ENCODE results near the gene SHISA6.

Gene SHISA6

DNA sequence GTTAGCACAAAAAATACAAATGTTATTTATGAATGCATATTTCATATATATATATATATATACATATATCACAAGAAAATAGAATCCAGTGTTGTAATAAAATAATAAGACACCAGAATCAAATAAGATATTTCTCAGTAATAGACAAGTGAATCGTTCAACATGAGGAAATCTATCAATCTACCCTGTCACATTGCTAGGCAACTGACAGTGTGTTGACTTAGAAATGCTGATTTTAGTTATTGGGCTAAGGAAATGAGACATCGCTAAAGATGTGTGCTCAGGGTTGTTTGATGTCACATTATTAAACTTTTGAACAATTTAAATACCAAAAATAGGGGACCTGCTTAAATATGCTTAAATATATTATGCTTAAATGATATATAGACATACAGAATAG, 307.4 kb downstream of the SHISA6 start:
- DNase-seq, result no peak

DNA sequence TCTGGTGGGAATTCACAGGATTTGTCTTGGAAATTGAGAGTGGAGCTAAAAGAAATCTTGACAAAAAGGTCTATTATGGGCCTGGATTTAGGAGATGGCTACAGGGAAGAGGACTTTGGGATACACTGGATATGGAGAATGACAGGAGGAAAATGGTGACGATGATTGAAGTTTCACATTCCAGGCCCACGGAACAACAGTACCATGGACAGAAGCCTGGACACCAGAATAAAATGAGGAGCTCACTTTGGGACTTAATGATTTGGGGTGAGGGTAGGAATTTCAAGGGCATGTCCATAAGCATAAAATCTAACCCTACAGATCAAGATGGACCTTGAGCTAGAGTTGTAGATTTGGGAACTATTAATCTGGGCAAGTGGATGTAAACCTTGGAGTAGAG, 309.4 kb downstream of the SHISA6 start:
- DNase-seq, result no peak

DNA sequence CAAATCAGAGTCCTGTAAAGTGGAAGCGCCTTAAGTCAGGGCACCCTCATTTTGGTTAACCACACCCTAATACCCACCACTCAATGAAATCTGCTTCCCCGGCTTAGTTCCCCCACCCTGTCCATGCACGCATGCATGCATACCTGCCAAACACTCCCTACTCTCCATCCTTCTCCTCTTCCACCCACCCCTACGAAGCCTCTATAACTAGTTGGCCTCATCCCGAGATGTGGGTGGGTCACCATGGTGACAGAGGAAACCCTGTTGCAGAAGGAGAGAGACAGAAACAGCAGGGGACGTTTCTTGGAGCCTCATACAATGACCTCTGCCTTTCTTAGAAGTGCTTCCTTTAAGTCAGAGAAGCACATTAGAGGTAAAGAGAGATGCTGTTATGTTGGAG, 310.4 kb downstream of the SHISA6 start:
- DNase-seq, result no peak

- DNase-seq, result no peak
Observed at GRCh38 chr17:11553135-11553534, 312.1 kb downstream of the SHISA6 start.

DNA sequence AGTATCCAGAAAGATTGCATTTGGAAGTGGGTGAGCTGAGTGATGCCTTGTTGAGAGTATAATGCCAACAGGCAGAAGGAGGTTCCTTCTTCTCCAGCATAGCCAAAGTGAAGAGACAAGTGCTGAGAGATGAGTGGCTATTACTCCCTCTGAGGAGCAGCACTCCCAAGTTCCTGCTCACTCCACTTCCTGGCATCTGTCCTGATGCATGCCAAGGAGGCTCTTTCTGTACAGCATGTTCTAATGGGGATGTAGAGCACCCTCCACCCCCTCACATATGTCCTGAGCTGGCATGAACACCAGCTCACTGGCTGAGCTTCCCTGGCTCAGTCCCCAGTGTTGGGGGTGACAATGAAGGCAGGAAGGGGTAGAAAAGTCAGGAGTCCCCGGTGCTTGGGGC, 313.0 kb downstream of the SHISA6 start:
- no peak for DNase-seq

DNA sequence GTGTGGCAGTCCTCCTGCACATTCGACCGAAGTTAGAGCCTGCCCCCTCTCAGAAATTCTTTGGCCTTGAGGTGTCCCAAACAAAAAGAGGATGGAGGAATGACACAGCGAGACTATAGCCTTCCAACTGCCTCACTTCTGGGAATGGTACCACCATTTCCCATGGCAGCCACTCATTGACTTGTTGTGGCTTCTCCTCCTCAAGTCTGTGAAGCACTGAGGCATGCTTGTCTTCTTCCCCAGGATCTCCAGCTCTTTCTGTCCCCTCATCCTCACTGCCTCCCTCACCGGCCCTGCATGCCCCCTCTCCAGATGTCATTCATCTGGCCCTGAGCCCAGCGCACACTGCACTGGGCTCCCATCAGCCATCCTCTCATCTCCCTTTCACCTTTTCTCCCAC, 313.5 kb downstream of the SHISA6 start:
- no peak for DNase-seq

GRCh38 chr17:11555530-11555929, 314.5 kb downstream of the SHISA6 start:
- no peak for DNase-seq

DNA sequence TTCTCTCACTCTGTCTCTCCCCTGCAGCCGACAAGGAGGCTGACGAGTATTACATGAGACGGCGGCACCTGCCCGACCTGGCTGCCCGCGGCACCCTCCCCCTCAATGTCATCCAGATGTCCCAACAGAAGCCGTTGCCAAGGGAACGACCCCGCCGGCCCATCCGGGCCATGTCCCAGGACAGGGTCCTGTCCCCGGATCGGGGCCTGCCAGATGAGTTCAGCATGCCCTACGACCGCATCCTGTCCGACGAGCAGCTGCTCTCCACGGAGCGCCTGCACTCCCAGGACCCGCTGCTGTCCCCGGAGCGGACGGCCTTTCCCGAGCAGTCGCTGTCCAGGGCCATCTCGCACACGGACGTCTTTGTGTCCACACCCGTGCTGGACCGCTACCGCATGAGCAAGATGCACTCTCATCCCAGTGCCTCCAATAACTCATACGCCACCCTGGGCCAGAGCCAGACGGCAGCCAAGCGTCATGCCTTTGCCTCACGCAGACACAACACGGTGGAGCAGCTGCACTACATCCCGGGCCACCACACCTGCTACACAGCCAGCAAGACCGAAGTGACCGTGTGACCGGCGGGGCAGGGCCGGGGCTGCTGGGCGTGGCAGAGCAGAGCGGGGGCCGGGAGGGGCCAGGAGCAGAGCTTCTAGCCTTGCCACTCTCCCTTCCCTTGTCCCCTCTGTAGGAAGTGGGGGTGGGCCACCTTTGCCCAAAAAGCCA, 316.9 kb downstream of the SHISA6 start:
- no peak for DNase-seq

DNA sequence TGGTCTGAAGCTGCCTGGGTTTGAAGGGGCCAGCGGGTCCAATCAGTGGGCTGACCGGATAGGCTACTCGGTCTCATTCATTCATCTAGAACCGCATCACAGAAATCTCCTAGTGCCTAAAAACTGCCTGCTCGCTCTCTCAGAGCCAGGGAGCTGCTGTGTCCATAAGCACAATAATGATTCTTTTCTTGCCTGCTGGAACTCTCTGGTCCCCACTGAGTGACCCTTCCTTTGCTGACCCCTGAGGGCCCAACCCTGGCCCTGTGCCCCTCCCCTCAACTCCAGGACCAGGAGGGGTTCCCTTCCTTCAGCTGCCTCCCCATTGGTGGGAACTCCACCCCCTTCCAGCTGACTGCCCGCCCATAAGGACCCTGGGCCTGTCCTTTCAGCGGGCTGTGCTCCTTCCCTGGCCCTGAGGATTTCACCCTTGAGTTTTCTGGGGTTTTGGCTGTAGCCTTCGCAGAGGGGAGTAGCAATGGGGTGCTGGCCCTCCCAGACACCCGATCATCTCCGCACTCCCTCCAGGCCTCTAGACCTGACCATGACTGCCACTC, 317.7 kb downstream of the SHISA6 start:
- DNase-seq, result no peak

- DNase-seq, result no peak
Observed at GRCh38 chr17:11559601-11560000, 318.6 kb downstream of the SHISA6 start.

GRCh38 chr17:11561281-11561680, 320.3 kb downstream of the SHISA6 start:
- no peak for DNase-seq

DNA sequence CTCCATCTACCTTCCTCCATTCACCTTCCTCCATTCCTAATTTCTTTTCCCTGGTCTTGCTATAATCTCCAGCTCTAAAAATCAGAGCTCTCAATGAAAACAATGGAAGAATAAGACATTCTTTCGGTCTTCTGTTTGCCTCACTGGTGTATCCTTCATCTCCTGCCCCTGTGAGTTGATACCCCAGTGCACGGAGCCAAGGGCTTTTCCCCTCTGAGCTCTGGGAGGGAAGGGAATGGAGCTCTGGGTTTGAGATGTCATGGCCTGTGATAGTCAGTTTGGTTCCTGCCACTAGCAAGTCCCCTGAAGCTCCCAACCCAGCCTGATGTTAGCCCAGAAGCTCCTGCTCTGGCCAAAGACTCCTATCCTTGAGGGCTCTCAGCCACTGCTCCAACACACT, 320.7 kb downstream of the SHISA6 start:
- DNase-seq, result no peak

DNA sequence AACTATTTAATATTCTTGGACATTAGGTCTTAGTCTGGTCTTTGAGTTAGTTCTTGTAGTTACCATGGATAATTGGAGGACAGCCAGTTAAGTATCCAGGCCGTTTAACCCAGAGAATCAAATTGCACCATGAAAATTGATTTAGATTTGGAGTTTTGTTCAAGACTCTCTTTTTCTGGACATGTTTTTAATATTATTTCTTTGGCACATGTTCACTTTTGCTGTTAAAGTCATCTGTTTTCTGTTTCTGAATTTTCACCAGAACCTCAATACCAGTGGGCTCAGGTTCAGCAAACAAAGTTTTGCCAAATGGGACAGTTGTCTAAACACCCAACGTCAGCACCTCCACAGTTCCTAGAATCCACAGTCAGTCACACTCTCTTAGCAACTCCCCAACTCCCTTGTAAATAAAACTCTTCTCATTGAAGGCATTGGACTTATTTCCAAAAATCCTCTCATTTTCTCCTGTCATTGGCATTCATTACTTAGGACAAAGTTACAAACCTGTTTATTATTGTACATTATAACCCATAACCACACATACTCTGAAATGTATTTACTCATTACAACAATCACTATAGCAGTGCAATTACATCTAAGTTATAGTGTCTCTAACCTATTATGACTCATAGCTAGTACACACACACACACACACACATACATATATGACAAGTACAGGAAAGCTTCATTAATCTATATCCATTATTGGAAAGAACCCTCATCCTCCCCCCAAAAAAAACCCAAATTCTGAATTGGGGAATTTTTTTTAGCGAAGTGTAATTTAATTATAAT, 323.8 kb downstream of the SHISA6 start:
- DNase-seq, result no peak

DNA sequence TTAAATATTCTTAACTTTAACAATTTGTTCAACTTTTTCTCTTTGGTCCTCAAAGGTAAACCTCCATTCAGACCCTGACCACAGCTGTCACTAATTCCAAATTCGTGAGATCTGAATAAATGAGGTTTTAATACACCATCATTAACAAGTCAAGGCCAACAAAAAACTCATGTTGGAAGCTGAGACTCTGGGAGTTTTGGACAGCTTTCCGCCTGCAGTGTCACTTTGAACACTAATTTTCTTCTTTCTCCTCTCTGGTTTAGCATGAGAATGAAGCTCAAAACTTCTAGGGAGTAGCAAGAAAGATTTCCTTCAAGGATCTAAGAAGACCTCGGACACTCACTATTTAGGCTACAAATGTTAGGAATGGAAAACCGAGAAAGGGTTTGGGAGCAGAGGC, 324.6 kb downstream of the SHISA6 start:
- DNase-seq, result no peak

- DNase-seq, result no peak
Observed at GRCh38 chr17:11578998-11579397, 338.0 kb downstream of the SHISA6 start.

- DNase-seq, result no peak
Observed at GRCh38 chr17:11580677-11581076, 339.7 kb downstream of the SHISA6 start.

DNA sequence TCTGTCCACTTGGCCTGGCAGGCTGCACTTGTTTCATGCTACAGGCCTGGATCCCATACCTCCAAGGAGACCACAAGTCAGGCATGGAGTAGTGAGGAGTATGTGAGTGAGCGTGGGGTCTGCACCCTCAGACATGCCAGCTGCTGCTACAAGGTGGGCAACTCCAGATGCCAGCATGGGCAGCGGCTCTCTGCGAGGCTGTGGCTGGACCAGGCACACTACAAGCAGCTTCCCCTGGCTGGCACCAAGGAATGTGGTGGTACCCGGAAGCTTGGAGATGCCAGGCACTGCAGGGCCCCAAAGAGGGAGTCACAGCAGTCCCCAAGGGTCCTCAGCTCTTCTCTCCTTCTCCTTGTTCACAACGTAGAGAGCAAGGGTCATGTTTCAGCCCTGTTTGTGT, 341.2 kb downstream of the SHISA6 start:
- no peak for DNase-seq

DNA sequence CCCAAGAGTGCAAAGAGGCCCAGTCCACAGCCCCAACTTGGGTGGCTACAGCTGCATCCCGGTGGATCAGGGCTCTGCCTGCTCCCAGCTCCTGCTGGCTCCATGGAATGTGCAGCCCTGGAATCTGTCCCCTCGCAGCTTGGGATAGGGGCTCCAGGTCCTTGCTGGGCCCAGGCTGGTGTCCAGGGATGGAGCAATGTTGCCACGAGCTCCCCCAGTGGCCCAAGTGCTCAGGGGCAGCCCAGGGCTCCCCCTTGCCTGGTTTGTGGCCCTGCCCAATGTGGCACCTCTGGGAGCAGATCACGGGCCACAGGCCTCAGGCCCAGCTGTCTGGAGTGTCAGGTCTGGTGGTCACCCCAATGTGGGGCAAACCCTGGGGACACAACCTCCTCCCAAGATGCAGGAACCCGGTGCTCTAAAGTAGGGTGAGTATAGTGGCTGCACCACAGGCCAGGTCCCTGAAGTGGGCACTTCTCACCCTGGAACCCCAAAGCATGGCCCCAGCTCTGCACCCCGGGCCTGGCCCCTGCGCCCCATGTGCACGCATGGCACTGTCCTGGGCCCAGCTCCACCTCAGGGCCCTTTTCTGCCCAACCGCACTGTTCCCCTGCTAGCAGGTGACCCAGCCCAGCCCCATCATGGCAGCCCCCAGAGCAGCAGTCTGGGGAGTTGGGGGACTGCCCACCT, 342.4 kb downstream of the SHISA6 start:
- no peak for DNase-seq

DNA sequence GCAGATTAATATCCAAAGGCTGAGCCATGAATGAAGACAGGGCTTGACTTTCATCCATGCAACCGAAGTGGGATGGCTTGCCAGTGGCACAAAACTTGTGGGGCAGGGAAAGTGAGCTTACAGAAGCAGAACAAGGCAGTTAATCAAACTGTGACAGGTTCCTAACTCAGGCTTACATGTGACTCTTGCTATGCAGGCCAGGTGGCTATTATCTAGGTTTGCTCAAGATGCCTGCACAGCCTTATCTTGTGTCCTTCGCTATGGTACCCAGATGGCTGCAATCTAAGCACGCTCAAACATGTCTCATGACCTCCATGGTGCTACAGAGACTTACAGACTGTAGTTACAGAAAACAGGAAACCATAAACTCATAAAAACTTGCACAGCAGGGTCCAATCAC, 348.7 kb downstream of the SHISA6 start:
- DNase-seq, result no peak

GRCh38 chr17:11598274-11599221, 357.5 kb downstream of the SHISA6 start, which contains the start of gene DNAH9:
DNAH9 (plus strand) TSS chr17:11598470; CDS start chr17:11598499, 29 bp downstream.
- DNase-seq, result peak; percentile 35

DNA sequence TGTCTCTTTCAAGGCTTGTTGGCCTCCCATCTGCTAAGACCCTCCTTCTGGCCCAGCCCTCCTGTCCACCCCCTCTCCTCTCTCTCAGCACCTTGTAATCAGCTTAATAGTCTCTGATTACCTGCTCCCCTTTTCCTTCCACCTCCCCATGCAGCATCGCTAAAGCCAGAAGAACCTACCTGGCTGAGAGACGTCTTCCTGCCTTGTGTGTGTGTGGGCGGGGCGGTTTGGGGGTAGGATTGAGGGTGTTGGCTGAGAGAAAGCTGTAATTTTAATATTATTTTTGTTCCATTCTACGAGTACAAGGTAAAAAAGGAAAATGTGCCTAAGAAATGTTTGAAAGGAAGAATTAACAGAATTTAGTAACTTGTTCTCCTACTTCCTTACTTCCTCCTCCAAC, 360.6 kb downstream of the SHISA6 start:
- no peak for DNase-seq

GRCh38 chr17:11608396-11608795, 367.4 kb downstream of the SHISA6 start:
- DNase-seq, result no peak
